Activated CD8-positive, alpha-beta memory T cell treated with anti-CD3 and anti-CD28 coated beads, Interleukin-2, amount 50 U/mL, for 48 hours (primary cell): ENCODE data around the gene INTS11.

ENCODE experiments used
- DNase-seq: peaks from one replicate; pipeline ENCODE4 v3.0.0-alpha.2; 2020

The INTS11 gene

DNA sequence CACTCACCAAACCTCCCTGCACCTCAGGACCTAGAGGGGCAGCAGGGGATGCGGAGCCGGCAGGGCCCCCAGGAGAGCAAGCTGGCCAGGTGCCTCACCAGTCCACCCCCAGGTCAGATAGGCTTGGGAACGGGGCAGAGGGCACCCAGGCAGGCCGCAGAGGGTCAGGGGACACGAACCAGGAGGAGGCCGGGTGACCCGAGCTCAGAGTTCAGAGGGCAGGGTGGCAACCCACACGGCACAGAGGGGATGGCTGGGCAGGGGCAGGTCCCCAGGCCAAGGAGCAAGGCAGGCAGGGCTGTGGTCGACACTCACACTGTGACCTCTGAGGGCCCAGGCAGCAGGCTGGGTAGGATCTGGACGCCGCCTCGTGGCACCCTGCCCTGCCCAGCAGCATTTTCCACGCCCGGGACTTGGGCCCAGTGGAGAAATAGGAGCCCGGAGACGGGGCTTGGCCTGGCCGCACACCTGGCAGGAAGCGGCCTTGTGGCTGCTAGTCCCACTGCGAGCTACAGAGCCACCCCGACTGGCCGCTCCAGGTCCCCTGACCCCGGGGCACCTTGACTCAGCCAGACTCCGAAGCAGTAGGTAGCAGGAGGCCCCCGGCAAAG, 19.5 kb upstream of the INTS11 start:
- no peak for DNase-seq

DNA sequence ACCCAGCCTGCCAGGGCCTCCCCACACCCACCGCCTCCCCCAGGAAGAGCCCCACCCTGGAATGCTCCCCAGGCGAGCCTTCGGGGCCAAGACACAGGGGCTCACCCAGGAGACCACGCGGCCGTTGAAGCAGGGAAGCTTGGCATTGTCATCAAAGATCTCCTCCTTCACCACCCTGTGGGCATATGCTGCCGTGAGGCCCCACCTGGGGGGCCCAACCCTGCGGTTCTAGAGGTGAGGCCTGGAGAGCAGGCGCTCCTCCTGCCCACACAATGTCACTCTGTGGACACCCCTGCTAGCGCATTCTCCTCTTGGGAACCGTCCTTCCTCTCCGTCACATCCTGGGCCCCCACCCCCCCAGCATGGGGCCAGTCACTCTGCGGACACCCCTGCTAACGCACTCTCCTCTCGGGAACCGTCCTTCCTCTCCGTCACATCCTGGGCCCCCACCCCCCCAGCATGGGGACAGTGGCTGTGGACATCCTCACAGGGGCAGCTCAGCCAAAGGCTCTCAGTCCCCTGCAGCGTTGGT, 18.2 kb upstream of the INTS11 start:
- no peak for DNase-seq

DNA sequence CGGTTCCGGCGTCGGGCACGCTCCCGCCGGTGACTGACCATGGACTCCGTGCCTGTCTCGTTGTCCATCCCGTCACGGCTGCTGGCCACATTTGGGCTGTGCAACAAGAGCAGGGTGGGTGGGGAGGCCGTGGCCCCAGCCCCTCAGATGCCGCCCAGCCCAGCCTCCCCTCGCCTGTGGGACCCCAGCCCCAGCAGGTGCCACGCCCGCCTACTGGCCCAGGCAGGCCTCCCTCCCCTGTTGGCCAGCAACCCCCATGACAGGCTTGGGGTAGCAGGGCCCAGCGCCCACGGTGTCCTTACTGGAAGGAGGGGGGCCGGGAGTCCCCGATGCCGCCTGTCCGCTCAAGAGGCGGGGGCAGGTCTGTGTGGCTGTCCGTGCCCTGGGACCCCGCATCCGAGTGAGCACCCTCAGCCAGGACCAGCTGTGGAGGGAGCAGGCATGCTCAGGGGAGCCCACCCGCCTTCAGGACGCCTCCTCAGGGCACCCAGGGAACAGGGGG, 17.7 kb upstream of the INTS11 start:
- DNase-seq, result no peak

DNA sequence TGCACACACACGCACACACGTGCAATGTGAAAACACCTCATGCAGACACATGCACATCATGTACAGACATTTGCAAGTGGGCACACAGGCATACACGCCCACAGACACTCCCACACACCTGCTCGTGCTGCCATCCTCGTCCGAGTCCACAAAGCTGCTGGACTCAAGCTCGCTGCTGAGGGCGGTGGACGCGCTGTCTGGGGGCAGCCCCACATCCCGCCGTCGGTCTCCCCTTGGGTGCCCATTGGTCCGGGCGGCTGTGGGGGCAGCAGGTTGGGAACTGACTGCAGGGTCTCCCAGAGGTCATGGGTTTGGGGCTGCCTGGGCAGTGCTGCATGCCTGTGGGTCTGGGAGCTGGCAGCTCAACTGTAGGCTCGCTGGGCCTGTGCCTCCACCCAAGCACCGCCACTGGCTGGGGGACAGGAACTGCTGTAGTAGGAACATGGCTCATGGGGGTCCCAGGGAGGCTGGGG, 17.1 kb upstream of the INTS11 start:
- no peak for DNase-seq

DNA sequence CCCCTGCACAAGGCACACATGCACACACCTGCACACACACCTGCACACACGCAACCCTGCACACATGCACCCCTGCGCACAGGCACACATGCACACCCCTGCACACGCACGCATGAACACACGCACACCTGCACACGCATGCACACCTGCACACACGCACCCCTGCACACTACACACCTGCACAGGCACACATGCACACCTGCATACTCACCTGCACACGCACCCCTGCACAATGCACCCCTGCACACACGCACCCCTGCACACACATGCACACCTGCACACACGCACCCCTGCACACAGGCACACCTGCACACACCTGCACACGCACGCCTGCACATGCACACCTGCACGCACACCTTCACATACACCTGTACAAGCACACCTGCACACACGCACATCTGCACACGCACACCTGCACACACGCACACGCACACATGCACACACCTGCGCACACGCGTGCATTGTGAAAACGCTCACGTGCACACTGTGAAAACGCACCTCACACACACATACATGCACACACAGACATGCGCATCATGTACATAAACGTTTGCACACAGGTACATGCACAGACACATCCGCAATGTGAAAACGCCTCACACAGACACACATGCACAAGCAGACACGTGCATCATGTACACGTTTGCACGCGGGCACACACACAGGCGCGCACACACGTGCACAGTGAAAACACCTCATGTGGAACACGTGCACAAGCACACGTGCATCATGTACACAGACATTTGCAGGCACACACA, 16.5 kb upstream of the INTS11 start:
- DNase-seq, result no peak

DNA sequence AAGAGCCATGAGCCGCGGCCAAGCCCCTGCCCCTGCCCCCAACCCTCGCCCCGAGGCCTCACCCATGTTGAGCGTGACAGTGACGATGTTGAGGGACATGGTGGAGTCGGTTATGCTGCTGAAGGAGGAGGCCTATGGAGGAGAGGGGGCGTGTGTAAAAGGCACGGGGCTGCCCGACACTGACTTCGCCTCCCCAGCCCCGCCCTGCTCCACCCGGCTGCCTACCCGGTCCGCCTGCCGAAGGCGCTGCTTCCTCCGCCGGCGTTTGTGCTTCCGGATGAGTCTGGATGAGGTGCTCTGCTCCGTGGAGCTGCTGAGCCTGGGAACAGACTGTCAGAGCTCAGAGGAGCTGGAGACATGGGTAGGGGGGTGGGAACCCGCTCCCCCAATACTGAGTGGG, 15.7 kb upstream of the INTS11 start:
- no peak for DNase-seq

DNA sequence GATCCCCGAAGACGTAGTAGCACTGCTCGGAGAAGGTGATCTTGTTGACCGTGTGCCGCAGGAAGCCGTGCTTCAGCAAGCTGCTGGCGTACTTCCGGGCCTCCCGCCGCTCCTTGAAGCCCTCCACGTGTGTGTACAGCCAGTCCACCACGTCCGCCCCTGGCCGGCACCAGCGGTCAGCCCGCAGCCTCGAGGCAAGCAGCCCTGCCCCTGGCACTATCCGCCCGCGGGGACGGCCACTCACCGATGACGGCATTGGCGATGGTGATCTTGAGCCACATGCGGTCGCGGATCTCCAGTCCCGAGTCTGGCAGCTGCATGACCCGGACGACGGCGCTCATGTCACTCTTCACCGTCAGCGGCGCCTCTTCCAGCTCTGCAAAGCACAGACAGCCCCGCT, 13.8 kb upstream of the INTS11 start:
- no peak for DNase-seq

DNA sequence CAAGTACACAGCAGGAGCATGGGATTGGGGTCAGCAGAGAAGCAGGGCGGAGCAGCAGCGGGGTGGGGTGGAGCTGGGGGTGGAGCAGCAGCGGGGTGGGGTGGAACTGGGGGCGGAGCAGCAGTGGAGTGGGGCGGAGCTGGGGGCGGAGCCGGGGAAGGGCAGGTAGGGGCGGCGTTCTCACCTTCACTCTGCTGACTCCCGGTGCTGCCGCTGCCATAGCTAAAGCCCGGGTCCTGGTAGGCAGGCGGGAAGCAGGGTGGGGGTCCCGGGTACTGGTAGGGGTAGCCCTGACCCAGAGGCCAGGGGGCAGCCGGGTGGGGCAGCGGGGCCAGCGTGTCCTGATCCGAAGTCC, 13.3 kb upstream of the INTS11 start:
- peak; percentile 79 for DNase-seq

DNA sequence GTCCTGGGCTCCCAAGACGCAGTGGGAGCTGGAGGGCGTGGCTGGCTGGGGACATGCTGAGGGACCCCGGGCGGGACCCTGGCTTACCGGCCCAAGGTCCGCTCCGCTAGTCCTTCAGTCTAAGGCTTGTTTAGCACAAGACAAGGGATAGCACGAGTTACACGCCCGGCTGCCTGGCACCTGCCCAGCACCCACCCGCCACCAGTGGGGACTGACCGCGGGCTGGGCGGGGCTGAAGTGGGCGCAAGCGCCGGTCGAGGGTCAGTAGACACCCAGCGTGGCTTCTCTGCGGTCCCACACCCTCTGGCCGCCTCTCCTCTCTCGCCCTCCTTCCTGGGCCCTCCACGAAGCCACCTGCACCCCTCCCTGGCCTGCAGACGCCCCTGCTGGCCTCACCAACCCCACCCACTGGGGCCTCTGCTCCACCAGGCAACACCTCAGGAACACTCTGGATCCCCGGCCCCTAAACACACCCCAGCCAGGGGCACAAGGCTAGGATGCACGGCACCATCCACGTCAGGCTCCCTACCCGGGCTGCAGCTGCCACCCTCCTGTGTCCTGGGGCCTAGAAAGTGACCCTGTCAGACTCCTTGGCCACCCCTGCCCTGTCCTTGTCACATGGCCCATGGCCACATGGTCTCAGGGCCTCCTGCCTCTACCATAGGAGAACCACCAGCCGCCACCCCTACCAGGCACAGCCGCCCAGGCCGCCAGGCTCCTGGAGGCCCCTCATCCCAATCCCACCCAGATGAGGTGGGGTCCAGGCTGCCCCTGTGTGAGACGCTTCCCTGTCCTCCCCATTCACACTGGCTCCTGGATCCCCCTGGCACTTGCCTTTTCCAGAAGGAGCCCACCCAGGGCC, 12.7 kb upstream of the INTS11 start:
- DNase-seq, result no peak

DNA sequence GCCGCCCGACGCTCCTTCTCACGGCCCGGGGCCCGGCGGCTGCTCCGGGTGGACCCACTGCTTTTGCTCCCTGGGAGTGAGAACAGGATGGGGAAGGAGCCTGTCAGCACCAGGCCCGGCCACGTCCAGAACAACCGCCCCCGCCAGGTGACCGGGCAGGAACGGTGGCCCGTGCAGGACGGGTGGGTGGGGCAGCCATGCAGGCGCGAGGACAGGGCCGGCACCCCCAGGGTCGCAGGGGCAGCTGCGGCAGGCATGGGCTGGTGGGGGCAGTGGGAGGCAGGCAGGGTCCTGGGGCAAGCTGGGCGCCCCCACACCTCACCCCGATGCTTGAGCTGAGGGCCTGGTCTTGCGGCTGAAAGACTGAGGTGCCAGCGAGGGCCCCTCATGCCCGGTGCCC, 12.0 kb upstream of the INTS11 start:
- DNase-seq, result no peak

DNA sequence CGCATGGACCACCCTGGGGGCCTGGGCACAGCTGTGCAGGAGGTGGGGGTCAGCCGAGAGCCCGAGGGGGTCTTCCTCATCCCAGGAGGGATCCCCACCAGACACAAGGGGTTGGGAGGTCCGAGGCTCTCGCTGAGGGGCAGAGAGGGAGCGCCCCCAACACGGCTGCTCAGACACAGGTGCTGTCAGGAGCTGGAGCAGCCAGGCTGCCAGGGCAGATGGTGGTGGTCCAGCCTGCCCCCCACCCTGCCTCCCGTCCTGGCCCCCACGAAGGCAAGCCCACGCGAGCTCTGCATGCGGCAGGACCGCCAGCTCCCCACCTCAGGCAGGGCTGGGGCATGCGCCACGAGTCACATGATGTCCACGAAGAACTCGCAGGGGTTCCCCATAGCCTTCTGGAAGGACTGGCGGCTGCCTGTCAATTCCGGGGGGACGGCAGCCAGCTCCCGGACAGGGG, 11.4 kb upstream of the INTS11 start:
- DNase-seq, result no peak

DNA sequence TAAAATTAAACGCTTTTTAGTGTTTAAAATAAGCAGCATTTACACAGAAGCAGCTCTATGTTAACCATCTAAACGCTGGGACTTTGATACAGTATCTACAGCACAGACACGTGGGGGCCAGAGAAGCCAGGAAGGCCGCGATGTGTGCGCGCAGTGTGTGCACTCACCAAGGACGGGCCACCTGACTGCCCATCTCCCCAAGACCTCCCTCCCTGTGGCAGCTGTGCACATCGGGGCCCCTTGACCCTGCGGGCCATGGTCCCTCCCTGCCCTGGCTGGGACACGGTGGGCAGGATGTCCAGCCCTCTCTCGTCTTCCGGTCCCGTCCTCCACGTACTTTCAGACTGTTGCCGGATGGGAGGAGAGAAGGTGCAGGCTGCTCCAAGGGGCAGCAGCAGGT, 10.8 kb upstream of the INTS11 start:
- no peak for DNase-seq

DNA sequence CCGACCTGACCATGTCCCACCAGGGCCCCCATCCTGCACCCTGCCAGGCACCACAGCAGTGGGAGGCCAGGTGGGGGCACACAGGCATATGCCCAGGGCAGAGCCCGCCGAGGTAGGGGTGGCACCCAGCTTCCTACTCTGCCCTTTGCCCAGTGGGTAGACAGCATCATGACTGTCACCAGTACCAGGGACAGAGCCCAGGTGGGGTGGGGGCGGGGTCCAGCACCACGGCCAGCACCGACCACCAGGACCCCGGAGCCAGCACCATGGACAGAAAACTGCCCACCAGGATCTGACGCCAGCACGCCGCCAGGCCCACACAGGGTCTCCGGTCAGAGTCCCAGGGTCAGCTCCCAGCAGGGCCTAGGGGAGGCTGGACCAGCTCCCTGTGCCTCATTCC, 10.4 kb upstream of the INTS11 start:
- no peak for DNase-seq

DNA sequence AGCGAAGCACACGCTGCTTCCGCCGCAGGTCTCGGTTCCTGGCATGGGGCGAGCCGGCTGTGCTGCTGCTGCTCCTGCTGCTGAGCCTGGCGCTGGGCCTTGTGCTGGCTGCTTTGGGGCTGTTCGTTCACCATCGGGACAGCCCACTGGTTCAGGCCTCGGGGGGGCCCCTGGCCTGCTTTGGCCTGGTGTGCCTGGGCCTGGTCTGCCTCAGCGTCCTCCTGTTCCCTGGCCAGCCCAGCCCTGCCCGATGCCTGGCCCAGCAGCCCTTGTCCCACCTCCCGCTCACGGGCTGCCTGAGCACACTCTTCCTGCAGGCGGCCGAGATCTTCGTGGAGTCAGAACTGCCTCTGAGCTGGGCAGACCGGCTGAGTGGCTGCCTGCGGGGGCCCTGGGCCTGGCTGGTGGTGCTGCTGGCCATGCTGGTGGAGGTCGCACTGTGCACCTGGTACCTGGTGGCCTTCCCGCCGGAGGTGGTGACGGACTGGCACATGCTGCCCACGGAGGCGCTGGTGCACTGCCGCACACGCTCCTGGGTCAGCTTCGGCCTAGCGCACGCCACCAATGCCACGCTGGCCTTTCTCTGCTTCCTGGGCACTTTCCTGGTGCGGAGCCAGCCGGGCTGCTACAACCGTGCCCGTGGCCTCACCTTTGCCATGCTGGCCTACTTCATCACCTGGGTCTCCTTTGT, 9.2 kb upstream of the INTS11 start:
- DNase-seq, result no peak

DNA sequence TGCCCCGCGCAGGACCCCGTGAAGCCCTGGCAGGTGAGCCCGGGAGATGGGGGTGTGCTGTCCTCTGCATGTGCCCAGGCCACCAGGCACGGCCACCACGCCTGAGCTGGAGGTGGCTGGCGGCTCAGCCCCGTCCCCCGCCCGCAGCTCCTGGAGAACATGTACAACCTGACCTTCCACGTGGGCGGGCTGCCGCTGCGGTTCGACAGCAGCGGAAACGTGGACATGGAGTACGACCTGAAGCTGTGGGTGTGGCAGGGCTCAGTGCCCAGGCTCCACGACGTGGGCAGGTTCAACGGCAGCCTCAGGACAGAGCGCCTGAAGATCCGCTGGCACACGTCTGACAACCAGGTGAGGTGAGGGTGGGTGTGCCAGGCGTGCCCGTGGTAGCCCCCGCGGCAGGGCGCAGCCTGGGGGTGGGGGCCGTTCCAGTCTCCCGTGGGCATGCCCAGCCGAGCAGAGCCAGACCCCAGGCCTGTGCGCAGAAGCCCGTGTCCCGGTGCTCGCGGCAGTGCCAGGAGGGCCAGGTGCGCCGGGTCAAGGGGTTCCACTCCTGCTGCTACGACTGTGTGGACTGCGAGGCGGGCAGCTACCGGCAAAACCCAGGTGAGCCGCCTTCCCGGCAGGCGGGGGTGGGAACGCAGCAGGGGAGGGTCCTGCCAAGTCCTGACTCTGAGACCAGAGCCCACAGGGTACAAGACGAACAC, 8.5 kb upstream of the INTS11 start:
- no peak for DNase-seq

DNA sequence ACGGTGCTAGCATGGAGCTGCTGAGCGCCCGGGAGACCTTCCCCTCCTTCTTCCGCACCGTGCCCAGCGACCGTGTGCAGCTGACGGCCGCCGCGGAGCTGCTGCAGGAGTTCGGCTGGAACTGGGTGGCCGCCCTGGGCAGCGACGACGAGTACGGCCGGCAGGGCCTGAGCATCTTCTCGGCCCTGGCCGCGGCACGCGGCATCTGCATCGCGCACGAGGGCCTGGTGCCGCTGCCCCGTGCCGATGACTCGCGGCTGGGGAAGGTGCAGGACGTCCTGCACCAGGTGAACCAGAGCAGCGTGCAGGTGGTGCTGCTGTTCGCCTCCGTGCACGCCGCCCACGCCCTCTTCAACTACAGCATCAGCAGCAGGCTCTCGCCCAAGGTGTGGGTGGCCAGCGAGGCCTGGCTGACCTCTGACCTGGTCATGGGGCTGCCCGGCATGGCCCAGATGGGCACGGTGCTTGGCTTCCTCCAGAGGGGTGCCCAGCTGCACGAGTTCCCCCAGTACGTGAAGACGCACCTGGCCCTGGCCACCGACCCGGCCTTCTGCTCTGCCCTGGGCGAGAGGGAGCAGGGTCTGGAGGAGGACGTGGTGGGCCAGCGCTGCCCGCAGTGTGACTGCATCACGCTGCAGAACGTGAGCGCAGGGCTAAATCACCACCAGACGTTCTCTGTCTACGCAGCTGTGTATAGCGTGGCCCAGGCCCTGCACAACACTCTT, 7.7 kb upstream of the INTS11 start:
- DNase-seq, result no peak

DNA sequence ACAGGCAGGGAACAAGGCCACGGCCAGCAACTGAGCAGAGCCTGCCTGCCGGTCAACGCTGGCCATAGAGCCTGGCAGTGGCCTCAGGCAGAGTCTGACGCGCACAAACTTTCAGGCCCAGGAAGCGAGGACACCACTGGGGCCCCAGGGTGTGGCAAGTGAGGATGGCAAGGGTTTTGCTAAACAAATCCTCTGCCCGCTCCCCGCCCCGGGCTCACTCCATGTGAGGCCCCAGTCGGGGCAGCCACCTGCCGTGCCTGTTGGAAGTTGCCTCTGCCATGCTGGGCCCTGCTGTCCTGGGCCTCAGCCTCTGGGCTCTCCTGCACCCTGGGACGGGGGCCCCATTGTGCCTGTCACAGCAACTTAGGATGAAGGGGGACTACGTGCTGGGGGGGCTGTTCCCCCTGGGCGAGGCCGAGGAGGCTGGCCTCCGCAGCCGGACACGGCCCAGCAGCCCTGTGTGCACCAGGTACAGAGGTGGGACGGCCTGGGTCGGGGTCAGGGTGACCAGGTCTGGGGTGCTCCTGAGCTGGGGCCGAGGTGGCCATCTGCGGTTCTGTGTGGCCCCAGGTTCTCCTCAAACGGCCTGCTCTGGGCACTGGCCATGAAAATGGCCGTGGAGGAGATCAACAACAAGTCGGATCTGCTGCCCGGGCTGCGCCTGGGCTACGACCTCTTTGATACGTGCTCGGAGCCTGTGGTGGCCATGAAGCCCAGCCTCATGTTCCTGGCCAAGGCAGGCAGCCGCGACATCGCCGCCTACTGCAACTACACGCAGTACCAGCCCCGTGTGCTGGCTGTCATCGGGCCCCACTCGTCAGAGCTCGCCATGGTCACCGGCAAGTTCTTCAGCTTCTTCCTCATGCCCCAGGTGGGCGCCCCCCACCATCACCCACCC, 6.9 kb upstream of the INTS11 start, which contains the start of gene TAS1R3:
Gene TAS1R3, plus strand, starts transcription at position 213 of the 898 bp plus-strand sequence. Its CDS starts 66 bp downstream, at position 279.
- DNase-seq, result no peak

DNA sequence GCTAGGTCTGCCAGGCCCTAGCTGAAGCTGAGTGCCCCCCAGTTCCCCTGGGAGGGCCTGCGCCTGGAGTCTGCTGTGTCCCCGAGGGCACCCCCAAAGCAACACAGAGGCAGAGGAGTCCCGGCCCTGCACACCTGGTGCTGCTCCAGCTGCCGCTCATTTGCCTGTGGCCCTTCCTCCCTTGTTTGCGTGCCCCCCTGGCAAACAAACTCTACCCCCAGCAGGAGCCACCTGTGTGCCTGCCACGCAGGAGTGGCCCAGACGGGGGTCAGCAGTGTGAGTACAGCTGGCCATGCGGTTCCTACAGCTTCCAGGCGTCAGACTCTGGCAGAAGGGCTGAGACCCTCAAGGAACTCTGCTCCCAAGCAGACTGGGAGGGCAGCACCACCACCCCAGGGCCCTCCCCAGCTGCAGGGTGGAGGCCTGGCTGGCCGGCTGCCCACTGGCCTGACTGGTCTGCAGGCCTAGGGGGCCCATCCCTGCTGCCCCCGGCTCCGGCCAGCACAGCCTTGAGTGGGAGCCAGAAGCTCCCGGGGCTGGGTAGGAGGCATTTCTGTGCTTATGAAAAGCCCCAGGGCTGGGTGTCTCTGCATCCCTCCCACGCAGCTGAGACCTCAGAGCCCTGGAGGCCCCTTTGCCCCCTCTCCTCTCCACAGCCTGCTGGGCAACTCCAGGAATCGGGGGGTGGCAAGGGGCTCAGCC, 6.1 kb upstream of the INTS11 start:
- no peak for DNase-seq
